Central memory CD8-positive, alpha-beta T cell (primary cell): ENCODE data around the gene ACVR2B.

ENCODE experiments used
- ATAC-seq: fragments of 150-1000 bp; cut with Tn5 transposase; replicated peaks from 2 replicates; pipeline ENCODE4 v1.10.0; 2022; ENCODE audit warnings: mild to moderate bottlenecking, moderate FRiP score, moderate number of reproducible peaks; ENCODE audit not compliant: poor library complexity, severe bottlenecking; ENCODE audit errors: extremely low read depth
- DNase-seq, 2 donors: peaks; one replicate each; pipeline ENCODE4 v3.0.0; 2021; ENCODE audit warnings: low spot score in 2 of 2
- H3K27ac Mint-ChIP-seq: one replicate; pipeline ENCODE4 v1.8.0; 2022; ENCODE audit warnings: low read depth, mild to moderate bottlenecking, moderate library complexity, mixed read lengths
- H3K27me3 Mint-ChIP-seq: one replicate; pipeline ENCODE4 v1.8.0; 2022; ENCODE audit warnings: mixed read lengths
- H3K36me3 Mint-ChIP-seq: one replicate; pipeline ENCODE4 v1.8.0; 2022; ENCODE audit warnings: mild to moderate bottlenecking, moderate library complexity, mixed read lengths; ENCODE audit not compliant: insufficient read depth
- H3K4me1 Mint-ChIP-seq: one replicate; pipeline ENCODE4 v1.8.0; 2022; ENCODE audit warnings: mixed read lengths
- H3K4me3 Mint-ChIP-seq: one replicate; pipeline ENCODE4 v1.8.0; 2022; ENCODE audit warnings: mild to moderate bottlenecking, moderate library complexity, mixed read lengths
- H3K9me3 Mint-ChIP-seq: one replicate; pipeline ENCODE4 v1.8.0; 2022; ENCODE audit warnings: mixed read lengths

ACVR2B gene

DNA sequence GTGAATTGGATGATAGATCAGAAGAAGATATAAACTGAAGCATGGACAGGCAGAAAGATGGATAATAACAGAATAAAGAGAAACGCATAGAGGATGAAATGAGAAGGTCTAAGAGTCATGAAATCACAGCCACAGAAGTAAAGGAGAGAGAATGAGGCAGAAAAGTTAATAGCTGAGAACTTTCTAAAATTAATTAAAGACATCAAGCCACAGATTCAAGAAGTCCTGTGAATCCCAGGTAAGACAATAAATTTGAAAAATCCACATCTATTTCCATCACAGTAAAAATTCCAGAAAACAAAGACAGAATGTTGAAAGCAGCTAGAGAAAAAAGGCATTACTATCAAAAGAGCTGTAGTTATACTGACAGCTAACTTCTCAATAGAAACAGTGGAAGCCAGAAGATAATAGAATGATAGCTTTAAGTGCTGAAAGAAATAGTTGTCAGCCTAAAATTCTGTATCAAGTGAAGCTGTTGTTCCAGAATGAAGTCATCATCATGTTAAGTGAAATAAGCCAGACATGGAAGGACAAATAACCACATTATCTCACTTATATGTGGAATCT lies 12.0 kb downstream of the ACVR2B start:
- Mint-ChIP-seq H3K4me3 (no peak overlapping the region), H3K36me3 (no peaks in the 10 kb centered on the region), H3K27ac (no peak overlapping the region), H3K9me3 (peaks cover 13% of the 10 kb centered on the region), H3K4me1 (no peaks in the 10 kb centered on the region), H3K27me3 (no peaks in the 10 kb centered on the region)
- DNase-seq (no peak), ATAC-seq (no peak)

DNA sequence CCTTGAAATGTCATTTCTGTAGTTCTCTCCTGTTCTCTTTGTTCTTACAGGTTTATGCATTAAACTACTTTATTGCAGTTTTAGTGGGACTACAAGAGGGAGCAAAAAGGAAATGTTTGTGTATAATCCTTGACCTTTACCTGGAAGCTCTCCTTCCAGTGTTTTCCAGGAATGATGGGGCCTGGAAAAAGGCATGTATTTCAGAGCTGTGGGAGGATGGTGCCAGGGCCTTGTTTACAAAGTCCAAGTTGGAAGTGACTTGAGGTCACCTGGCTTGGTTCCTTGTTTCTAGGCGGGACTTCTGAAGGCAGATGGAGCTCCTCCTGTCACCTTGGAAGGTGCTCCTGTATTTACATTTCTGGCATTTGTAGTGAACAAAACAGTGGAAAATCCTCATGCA lies 15.1 kb downstream of the ACVR2B start:
- no peak for DNase-seq
- Mint-ChIP-seq H3K27me3 (no peaks in the 10 kb centered on the region), H3K4me1 (peaks cover 16% of the 10 kb centered on the region), H3K4me3 (no peak overlapping the region), H3K27ac (no peak overlapping the region), H3K9me3 (peaks cover 13% of the 10 kb centered on the region), H3K36me3 (no peaks in the 10 kb centered on the region)
- no peak for ATAC-seq

DNA sequence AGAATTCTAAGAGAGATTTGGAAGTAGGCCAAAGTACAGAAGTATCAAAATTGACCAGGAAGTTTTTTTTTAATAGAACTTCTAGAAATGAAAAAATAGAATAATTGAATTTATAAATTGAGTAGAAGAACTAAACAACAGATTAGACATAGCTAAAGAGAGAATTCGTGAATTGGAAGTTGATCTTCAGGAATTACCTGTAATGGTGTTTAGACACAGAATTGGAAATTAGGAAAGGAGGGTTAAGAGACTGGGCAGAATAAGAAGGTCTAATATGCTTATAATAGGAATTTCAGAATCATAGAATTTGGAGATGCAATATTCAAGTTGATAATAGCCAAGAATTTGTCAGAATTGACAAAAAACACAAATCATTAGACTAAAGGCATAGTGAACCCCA lies 16.2 kb downstream of the ACVR2B start:
- ATAC-seq (no peak), DNase-seq (no peak)
- Mint-ChIP-seq H3K27ac (no peak overlapping the region), H3K36me3 (no peaks in the 10 kb centered on the region), H3K27me3 (no peaks in the 10 kb centered on the region), H3K4me1 (peaks cover 22% of the 10 kb centered on the region), H3K4me3 (no peak overlapping the region), H3K9me3 (peaks cover 13% of the 10 kb centered on the region)

DNA sequence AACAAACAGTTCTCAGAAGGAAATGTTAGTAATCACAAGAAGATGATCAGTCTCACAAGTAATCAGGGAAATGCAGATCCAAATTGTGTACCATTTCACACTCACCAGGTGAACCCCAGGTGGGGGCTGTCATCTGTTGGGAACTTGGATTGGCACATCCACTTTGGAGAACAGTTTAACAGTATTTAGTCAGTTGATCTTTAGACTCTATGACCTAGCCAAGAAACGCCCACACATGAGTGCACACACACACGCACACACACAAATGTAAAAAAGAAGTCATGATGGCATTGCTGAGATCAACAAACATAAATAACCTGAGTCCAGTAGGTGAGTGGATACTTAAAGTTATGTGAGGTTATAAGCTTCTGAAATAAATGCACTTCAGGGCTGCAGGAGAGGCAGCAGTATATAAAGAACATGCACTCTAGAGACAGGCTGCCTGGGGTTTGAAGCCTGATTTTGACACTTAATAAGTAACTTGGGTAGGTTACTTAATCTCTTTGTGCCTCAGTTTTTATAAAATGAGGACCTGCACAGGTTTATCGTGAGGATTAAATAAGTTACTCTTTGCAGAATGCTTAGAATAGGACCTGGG lies 17.7 kb downstream of the ACVR2B start:
- H3K9me3 Mint-ChIP-seq: peaks cover 13% of the 10 kb centered on the region
- H3K27ac Mint-ChIP-seq: no peak overlapping the region
- no peaks in the 10 kb centered on the region for H3K36me3 Mint-ChIP-seq
- peaks cover 22% of the 10 kb centered on the region for H3K4me1 Mint-ChIP-seq
- no peak for ATAC-seq
- H3K4me3 Mint-ChIP-seq: no peak overlapping the region
- DNase-seq: no peak
- H3K27me3 Mint-ChIP-seq: no peaks in the 10 kb centered on the region

DNA sequence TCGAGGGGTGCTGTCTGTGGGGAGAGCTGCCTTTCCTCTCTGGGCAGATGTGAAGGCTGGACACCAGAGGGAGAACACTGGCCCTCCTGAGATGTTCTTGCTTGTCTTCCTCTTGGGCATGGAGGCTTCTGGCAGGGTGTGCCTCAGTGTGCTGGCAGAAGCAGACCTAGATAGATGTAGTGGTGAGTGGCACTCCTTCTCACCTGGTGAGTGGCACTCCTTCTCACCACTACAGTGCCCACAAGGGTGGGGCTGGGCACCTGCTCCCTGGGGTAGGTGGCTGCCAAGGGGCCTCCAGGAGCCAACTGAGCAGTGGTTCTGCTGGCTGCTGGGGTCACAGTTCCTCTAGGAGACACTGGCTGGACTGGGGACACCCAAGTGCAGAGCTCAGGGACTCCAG lies 18.7 kb downstream of the ACVR2B start:
- no peak overlapping the region for H3K27ac Mint-ChIP-seq
- ATAC-seq: no peak

DNA sequence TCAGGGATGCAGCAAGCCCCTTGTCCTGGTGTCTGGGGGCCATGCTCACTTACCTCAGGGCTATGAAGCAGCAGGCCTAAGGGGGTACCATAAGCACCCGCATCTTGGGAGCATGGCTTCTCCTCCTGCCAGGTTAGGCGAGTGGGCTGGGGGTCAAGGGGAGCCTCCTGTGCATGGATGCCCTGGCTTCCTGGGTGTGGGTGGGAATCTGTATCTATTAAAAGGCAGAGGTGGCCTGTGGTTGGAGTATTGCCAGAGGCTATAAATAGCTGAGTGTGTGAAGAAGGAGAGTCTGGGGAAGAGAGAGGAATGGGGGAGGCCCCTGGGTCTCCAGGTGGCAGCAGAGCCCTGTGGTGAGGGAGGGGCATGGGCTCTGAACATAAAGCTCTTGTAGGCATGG lies 19.5 kb downstream of the ACVR2B start:
- no peak for DNase-seq
- peaks cover 22% of the 10 kb centered on the region for H3K4me1 Mint-ChIP-seq
- peak overlapping the region; percentile 2 for H3K27ac Mint-ChIP-seq
- peaks cover 13% of the 10 kb centered on the region for H3K9me3 Mint-ChIP-seq
- H3K4me3 Mint-ChIP-seq: no peak overlapping the region
- no peaks in the 10 kb centered on the region for H3K27me3 Mint-ChIP-seq
- H3K36me3 Mint-ChIP-seq: no peaks in the 10 kb centered on the region
- no peak for ATAC-seq

More for the DNA sequence above, 18.7 kb downstream of the ACVR2B start:
- DNase-seq: no peak
- H3K9me3 Mint-ChIP-seq: peaks cover 13% of the 10 kb centered on the region
- H3K36me3 Mint-ChIP-seq: no peaks in the 10 kb centered on the region
- H3K4me1 Mint-ChIP-seq: peaks cover 22% of the 10 kb centered on the region
- no peak overlapping the region for H3K4me3 Mint-ChIP-seq
- no peaks in the 10 kb centered on the region for H3K27me3 Mint-ChIP-seq

DNA sequence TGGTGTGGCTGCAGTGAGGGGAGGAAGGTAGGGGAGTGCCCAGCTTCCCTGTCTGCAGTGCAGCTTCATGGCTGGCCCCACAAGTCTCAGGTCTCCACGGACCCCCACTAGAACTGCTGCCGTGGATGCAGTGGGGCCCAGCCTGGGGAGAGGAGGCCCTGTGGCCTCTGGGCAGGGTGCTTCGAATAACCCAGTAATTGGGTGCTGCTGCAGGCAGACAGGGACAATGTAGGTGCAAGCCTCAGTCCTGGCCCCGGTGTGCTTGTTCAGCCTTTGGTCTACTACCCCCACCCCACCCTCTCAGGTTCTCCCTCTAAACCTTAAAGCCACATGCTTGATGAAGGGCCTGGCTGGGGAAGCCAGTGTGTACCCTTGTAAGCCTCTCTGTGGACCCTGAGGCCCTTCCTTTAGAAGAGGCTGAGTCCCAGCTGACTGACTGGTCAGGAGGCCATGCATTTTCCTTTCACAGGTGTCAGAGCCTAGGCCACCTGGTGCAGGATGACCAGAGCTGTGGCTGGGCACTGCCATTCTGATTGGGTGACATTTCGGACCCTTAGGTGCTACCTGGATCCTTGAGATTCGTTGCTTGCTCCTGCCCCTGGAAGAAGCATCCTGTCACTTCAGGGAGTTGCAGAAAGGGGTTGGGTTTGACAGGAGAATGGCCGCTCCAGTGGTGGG lies 21.4 kb downstream of the ACVR2B start:
- H3K9me3 Mint-ChIP-seq: peaks cover under 1% of the 10 kb centered on the region
- no peak overlapping the region for H3K4me3 Mint-ChIP-seq
- ATAC-seq (no peak), DNase-seq (no peak)
- H3K36me3 Mint-ChIP-seq: no peaks in the 10 kb centered on the region
- H3K4me1 Mint-ChIP-seq: peaks cover 22% of the 10 kb centered on the region
- H3K27me3 Mint-ChIP-seq: no peaks in the 10 kb centered on the region
- H3K27ac Mint-ChIP-seq: no peak overlapping the region

DNA sequence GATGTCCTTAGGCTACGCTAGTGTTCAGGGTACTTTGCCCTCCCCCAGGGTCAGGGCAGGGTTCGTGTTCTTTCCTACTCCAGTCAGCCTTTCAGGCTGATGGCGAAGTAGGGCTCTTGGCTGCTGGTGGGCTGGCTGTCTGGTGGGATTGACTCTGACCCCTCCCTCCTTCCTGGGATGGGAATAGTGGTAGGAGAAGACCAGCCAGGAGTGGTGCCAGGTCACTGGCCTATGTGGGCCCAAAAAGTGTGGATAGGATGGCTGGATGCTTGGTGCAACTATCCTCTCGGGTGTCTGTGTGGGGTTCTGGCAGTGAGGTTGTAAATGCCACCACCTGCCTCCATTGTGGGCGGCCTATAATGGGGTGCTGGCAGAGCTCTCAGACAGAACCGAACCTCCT lies 22.0 kb downstream of the ACVR2B start:
- H3K9me3 Mint-ChIP-seq: no peaks in the 10 kb centered on the region
- H3K4me3 Mint-ChIP-seq: no peak overlapping the region
- H3K27me3 Mint-ChIP-seq: no peaks in the 10 kb centered on the region
- DNase-seq (no peak), ATAC-seq (no peak)
- H3K36me3 Mint-ChIP-seq: no peaks in the 10 kb centered on the region
- H3K27ac Mint-ChIP-seq: no peak overlapping the region
- H3K4me1 Mint-ChIP-seq: peaks cover 22% of the 10 kb centered on the region

DNA sequence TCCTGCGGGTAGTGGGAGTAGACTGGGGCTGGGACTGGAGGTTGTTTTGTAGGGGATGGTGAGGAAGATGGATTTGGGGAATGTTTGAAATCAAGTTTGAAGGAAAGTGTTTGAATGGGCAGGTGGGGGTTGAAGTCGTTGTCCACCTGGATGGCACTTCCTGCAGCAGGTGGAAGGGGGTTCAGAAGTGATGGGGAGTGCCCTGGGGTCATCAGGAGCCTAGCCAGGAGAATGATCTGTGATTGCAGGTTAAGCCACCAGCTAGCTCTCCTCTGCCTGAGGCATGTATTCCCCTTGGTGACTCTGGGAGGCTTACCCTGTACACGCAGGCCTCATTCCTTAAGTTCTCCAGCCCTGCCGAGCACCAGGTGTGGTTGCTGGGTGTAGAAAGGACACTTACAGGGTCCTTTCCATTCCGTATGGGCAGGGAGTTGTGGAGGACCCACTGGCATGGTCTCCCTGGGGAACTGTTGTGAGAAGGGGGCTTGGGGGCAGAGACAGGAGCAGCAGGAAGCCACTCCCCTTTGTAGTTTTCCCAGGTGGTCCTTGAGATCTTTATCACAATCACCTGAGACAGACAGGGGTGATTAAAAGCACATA lies 22.6 kb downstream of the ACVR2B start:
- no peak for ATAC-seq
- Mint-ChIP-seq H3K27ac (no peak overlapping the region), H3K4me3 (no peak overlapping the region), H3K27me3 (no peaks in the 10 kb centered on the region), H3K9me3 (no peaks in the 10 kb centered on the region), H3K4me1 (peaks cover 22% of the 10 kb centered on the region), H3K36me3 (no peaks in the 10 kb centered on the region)
- DNase-seq: no peak

DNA sequence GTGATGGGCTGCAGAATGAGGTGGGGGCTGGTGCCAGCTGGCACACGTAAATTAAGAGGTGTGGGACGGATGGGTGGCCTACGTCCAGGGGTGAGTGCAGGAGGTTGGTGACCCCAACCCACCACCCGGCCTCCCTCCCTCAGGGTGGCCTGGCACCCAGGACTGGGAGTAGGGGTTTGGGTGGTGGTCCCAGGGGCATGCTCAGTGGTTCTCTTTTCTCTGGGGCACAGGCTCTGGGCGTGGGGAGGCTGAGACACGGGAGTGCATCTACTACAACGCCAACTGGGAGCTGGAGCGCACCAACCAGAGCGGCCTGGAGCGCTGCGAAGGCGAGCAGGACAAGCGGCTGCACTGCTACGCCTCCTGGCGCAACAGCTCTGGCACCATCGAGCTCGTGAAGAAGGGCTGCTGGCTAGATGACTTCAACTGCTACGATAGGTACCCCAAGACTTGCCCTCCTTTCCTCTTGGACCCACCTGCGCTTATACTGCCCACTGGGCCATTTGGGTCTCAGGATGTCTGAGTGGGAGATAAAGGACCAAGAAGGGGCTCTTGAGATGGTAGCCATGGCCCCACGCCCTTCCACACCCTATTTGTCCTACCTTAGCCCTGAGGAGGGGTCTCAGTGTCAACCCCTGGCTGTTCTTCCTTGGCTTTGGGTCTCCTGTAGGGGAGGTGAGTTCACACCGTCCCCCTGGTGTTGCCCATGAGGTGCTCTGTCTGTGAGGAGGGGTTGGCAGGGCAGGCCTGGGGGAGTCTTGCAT lies 23.5 kb downstream of the ACVR2B start:
- no peak for DNase-seq
- Mint-ChIP-seq H3K9me3 (no peaks in the 10 kb centered on the region), H3K27ac (no peak overlapping the region), H3K4me3 (no peak overlapping the region), H3K4me1 (peaks cover 20% of the 10 kb centered on the region), H3K36me3 (peaks cover 2% of the 10 kb centered on the region), H3K27me3 (no peaks in the 10 kb centered on the region)
- ATAC-seq: no peak

DNA sequence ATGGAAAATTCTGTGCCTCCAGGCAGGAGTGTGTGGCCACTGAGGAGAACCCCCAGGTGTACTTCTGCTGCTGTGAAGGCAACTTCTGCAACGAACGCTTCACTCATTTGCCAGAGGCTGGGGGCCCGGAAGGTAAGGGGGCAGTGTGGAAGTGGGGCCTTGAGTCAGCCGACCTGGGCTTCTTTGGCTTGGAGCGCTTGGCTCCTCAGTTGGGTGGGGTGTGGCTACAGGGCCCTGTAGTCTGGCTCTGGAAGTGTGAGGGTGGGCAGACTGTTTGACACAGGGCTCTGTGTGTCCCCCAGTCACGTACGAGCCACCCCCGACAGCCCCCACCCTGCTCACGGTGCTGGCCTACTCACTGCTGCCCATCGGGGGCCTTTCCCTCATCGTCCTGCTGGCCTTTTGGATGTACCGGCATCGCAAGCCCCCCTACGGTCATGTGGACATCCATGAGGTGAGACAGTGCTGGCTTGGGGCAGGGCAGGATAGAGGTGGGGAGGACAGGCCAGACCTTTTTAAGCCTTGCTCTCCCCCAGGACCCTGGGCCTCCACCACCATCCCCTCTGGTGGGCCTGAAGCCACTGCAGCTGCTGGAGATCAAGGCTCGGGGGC lies 24.3 kb downstream of the ACVR2B start:
- no peak overlapping the region for H3K4me3 Mint-ChIP-seq
- no peaks in the 10 kb centered on the region for H3K27me3 Mint-ChIP-seq
- ATAC-seq (no peak), DNase-seq (no peak)
- H3K4me1 Mint-ChIP-seq: peaks cover 13% of the 10 kb centered on the region
- no peaks in the 10 kb centered on the region for H3K9me3 Mint-ChIP-seq
- H3K36me3 Mint-ChIP-seq: peaks cover 4% of the 10 kb centered on the region
- no peak overlapping the region for H3K27ac Mint-ChIP-seq

DNA sequence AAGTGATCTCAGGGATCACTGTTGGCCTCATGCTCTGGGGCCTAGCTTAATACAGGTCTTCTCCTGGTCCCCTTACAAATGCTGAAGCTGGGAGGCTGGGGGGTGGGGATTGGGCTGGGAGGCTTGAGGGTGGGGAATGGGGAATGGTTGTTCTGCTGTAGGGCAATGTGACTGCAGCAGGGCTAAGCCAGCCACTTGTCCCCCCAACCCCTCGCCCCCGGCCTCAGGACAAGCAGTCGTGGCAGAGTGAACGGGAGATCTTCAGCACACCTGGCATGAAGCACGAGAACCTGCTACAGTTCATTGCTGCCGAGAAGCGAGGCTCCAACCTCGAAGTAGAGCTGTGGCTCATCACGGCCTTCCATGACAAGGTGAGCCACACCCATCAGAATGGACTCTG lies 25.2 kb downstream of the ACVR2B start:
- Mint-ChIP-seq H3K4me1 (peaks cover 6% of the 10 kb centered on the region), H3K27me3 (no peaks in the 10 kb centered on the region), H3K27ac (no peak overlapping the region), H3K4me3 (no peak overlapping the region), H3K9me3 (no peaks in the 10 kb centered on the region), H3K36me3 (peaks cover 6% of the 10 kb centered on the region)
- DNase-seq (no peak), ATAC-seq (no peak)
